PC-3 (cell line): Measurements from ENCODE around the gene FGB.

ENCODE experiments used
- EZH2 ChIP-seq: fragments of 300-600 bp; sonication (generic); IDR thresholded peaks from one replicate; pipeline ENCODE4 v1.6.1; 2017; ENCODE audit warnings: antibody characterized with exemption, mild to moderate bottlenecking, low read length; ENCODE audit not compliant: unreplicated experiment
- TF ChIP-seq, protein P1 (sequence below): fragments of 300-600 bp; sonication (generic); conservative IDR thresholded peaks from 2 replicates; pipeline ENCODE4 v1.5.1; 2017; ENCODE audit warnings: antibody characterized with exemption, low read depth, mild to moderate bottlenecking, low read length

DNA sequence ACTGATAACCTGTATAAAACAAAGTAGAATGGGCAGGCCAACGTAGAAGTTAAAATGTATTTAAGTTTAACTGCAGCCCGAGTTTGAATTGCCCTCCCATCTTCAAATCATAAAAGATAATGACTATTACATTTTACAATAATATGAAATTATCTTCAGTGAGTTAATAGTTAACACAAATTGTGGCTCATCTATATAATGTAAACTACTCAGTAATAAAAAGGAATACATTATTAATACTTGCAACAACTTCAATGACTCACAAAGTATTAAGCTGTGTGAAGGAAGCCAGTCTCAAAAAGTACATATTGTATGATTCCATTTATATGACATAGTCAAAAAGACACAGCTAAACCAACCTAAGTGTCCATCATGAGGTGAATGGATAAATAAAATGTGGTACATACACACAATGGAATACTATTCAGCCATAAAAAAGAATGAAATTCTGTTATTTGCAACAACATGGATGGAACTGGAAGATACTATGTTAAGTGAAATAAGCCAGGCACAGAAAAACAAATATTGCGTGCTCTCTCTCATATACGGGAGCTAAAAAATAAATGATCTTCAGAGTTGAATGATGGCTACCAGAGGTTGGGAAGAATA, 20.4 kb upstream of the FGB start:
- TF ChIP-seq, protein P1, sequence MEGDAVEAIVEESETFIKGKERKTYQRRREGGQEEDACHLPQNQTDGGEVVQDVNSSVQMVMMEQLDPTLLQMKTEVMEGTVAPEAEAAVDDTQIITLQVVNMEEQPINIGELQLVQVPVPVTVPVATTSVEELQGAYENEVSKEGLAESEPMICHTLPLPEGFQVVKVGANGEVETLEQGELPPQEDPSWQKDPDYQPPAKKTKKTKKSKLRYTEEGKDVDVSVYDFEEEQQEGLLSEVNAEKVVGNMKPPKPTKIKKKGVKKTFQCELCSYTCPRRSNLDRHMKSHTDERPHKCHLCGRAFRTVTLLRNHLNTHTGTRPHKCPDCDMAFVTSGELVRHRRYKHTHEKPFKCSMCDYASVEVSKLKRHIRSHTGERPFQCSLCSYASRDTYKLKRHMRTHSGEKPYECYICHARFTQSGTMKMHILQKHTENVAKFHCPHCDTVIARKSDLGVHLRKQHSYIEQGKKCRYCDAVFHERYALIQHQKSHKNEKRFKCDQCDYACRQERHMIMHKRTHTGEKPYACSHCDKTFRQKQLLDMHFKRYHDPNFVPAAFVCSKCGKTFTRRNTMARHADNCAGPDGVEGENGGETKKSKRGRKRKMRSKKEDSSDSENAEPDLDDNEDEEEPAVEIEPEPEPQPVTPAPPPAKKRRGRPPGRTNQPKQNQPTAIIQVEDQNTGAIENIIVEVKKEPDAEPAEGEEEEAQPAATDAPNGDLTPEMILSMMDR = no peak
- TF ChIP-seq EZH2 = no peak
